Amniotic stem cell (primary cell): ENCODE measurements around the gene SLC39A8.
A peak's percentile ranks its signal among the peaks of the same experiment; 100 is the strongest.
"Not testable (repeated sequence)": the region's sequence is repeated elsewhere in the genome, so short reads cannot be mapped to it uniquely, and the experiment has no call there.

ENCODE experiments used
- DNase-seq: peaks from one replicate; lab custom pipeline; 2025; lab: John Stamatoyannopoulos, UW

Gene SLC39A8

DNA sequence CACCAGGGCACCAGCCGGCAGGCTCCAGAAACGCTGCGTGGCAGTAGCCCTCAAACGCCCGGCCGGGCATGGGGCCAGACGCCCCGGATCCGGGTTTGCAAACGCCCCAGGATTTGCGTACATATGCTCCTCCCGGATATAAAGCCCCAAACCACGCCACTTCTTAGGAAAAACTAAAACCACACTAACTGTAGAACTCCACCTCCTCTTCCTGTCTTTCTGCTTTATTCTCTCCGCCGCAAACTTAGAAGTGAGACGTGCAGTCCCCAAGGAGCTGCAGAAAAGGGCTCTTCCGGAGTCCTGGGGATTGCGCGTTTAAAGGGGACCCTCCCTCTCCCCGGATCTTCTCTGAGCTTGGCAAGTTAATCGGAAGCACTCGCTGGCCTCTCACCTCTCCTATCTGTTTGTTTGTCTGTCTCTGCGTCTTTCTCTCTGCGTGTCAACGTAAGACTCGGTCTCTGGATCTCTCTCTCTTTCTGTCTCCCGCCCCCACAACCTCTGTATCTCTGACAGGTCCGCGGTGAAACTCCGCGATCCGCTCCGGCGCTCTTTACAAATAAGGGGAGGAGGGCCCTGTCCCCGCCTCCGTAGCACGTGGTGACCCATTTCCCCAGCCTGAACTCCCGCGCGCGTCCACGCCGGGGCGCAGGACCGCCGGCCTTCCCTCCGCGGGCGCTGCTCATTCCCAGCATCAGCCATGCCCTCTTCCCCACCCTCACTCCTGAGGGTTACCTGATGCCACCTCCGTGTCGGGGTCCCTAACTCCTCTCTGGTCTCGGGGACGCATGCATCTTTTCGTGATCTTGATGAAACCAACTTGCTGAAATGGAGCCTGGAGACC lies at the start of gene SLC39A8:
TSS of gene SLC39A8 (minus strand) at position 529 of the 841 bp plus-strand sequence. CDS start 820 bp downstream, outside the sequence.
- DNase-seq = peak; percentile 84

DNA sequence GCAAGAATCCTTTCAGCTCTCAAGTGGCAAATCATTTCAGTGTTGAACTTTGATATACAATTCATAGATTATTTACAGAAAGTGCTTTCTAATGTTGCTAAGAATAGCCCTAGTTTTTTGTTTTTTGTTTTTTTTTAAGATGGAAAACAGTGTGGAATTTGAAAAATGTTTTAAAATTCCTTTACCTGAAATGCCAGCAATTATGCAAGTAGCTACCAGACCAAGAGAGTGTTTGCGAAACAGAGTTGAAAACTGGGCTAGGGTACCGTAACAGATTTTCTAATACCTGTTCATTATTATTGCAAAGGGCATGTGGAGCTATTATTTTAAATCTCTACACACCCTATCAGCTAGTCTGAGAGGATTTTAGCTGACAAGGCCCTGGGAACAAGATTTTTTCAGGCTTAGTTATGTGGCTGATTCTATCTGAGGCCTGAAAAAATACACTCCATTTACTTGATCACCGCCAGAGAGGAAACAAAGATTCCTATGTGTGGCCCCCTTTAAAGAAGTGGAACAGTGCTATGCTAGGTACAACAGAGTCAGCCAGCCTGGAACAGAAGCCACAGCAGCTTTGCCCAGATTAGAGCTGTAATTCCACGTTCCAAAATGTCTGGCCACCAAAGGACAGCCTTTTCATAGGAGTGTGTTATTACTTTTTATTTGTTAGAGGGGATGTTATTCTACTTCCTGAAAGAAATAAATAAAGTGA lies 46.9 kb upstream of the SLC39A8 start:
- no peak for DNase-seq

DNA sequence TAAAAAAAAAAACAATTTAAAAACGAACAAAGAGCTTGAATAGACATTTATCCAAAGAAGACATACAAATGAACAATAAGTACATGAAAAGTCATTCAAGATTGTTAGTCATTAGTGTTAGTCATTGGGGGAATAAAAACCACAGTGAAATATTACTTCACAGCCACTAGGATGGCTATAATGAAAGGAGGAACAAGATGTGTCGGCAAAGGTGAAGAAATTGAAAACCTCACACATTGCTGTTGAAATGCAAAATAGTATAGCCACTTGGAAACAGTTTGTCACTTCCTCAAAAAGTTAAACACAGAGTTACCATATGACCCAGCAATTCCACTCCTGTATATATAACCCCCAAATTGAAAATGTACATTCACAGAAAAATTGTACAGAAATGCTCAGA lies 45.2 kb upstream of the SLC39A8 start:
- DNase-seq = no peak

DNA sequence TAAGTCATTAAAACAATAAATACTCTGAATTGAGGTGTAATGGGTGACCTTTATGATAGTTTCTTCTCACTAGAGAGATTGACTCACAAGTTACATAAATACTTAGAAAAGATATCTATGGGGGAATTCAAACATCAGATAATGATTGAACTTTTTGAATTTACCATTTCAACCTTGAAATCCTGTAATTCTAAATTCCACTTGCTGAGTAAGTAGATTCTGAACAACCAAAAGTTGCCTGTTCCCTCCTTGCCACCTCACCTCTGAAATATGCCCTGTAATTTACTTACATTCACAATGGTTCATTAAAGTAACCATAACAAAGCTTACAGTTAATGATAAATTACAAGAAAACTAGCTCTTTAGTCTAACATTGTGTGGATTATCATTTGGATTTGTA lies 43.3 kb upstream of the SLC39A8 start:
- DNase-seq = no peak

DNA sequence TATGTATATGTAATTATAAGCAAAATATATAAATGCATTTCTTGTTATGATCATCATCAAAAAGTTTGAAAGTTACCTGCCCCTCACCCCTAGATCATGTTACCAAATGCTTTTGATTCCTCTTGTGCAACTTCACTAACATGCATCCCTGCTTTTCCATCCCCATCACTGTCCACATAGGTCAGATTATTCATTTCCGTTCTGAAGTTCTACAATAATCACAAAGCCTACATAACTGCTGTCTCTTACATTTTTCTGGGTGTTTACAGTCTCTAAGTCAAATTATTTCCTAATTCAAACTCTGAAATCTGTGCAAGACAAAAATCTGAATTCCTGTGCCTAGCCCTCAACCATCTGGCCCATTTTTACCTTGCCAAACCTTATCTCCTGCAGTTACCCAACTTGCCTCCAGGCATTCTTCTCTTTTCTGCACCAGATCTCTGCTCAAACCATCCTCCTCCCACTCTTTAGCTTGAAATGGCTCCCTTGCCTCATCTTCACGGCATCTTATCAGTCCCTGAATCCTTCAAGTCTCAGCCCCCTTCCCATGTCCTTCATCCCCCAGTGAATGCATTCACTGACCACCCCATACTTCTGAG lies 42.4 kb upstream of the SLC39A8 start:
- DNase-seq = no peak

DNA sequence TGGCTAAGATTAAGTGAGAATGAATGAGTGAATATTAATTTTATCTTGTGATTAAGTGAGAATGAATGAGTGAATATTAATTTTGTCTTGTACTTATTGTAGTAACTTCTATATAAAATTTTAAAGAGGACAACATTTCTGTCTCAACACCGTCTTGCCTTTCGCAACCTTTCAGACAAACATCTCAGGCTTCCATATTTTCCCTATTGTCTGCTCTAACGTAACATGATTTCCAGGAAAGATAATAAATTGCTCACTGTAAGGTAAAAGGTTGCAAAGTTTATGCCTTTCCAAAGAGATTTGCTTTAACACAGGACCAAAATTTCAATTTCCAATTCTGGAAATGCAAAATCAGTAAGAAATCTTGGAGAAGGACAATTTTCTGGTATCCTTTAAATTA lies 41.7 kb upstream of the SLC39A8 start:
- no peak for DNase-seq

DNA sequence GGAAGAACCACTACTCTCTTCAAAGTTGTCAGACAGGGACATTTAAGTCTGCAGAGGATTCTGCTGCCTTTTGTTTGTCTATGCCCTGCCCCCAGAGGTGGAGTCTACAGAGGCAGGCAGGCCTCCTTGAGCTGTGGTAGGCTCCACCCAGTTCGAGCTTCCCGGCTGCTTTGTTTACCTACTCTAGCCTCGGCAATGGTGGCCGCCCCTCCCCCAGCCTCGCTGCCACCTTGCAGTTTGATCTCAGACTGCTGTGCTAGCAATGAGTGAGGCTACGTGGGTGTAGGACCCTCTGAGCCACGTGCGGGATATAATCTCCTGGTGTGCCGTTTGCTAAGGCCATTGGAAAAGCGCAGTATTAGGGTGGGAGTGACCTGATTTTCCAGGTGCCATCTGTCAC lies 35.0 kb upstream of the SLC39A8 start:
- DNase-seq = not testable (repeated sequence)

DNA sequence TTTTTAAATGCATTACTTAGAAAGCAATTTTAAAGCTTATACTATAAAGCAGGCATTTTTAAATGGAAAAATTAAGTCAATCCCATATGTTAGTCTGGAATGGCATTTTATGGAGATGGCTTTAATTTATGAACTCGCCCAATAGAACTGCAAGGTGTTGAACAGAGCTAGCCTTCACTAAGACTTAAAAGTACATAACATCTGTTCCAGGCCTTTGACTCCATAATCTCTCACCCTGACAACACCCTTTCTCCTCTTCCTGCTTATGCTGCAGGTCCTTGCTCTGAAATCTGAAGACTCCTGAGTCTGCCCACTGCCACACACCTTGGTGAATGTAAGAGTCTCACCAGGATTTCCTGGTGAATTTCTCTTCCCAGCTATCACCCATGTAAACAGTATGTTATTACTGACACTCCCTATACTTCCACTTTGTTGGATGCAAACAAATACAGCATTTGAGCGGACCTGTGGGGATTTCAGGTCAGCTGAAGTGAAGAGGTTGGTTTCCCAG lies 17.7 kb upstream of the SLC39A8 start:
- DNase-seq = no peak

DNA sequence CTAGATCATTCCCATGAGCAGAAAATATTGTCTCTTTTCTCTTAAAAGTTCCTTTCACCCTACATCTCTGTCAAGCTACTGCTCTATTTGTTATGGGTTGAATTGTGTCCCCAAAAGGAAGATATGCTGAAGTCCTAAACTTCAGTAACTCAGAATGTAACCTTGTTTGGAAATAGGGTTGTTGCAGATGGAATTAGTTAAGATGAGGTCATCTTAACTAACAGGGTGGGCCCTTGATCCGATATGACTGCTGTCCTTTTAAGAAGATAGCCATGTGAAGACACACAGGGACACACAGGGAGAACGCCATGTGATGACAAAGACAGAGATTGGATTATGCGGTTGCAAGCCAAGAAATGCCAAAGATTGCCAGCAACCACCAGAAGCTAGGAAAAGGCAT lies 12.8 kb upstream of the SLC39A8 start:
- DNase-seq = no peak

DNA sequence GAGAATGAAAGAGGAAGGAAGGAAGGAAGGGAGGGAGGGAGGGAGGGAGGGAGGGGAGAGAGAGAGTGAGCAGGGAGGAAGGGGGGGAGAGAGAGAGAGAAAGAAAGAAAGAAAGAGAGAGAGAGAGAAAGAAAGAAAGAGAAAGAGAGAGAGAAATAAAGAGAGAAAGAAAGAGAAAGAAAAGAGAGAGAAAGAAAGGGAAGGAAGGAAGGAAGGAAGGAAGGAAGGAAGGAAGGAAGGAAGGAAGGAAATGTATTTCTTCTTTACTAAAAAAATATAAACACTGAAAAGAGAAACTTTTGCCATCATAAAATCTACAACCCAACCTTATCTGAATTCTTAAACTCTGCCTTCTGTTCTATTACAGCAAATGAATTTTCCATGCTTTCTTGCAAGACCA lies 12.4 kb upstream of the SLC39A8 start:
- DNase-seq = not testable (repeated sequence)

DNA sequence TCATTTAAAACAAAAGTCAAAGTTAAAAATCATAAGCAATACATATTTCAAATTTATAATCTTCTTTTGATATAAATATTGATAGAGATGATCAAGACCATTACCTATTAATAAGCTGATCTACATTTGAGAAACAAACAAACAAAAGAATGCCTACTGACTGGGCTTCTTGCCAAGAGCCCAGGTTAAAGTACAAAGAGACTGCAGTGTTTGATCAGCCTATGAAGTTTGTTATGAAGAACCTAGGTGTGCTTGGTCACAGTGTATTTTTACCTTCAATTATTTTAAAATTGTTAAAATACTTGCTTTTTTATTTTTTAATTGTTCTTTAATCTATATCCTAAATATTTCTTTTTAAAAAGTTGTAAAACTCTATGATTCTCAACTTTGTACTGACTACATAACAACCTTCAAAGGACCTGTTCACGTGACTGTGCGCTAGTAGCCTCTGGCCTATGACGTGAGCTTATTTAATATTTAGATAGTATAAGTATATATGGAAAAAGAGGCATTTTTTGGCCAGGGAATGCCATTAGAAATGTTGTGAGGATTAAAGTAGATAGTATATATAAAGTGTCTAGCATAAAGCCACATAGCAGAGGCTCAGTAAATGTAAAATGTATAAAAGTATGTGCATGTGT lies 11.4 kb upstream of the SLC39A8 start:
- DNase-seq = no peak

DNA sequence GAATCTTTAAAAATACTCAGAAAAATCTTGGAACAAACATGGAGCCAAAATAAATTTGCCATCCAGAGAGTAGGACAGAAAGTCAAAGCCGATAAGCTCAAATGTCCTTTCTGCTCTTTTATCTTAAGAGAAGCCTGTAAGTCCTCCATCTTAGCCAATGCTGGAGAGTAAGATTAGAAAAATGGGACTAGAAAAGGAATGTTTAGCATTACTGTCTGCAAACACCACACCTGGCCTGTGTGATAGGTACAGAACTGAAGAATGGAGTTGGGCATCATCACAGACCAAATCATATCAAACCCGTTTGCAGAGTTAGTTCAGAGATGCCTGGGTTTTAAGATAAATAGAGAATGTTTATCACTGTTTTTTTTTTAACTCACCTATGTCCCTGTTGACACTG lies 10.5 kb upstream of the SLC39A8 start:
- DNase-seq = no peak

DNA sequence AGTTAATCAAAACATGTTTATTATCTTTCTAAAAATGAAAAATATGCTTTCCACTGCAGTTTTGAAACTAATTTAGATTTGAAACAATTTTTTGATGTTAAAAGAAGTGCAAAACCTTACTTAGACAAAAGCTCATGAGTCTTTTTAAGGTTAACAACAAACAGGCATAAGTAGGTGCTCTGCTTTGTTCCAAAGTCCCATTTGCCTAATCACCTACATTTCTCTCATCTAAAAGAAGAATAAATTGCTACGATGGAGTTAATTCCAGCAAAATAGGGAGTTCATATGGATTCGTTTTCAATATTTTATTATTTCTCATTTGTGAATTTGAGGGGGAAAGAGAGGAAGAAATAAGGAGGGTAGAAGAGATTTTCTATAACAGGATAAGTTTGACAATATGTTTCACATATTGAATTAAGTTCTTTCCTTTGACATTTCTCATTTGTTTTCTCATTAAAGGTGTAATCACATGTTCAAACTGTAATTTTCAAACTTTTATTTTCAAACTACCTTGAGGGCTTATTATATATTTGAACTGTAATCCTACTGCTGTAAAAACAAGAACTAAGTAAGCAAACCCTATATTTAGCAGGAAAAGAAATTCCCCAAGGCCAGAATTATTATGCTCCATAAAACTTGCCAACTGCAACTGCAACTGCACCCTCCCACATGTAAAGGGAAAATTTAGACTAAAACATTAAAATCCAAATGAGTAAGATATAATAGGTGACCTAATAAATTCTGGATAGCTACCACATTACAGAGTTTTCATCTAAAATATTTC lies 9.6 kb upstream of the SLC39A8 start:
- no peak for DNase-seq

DNA sequence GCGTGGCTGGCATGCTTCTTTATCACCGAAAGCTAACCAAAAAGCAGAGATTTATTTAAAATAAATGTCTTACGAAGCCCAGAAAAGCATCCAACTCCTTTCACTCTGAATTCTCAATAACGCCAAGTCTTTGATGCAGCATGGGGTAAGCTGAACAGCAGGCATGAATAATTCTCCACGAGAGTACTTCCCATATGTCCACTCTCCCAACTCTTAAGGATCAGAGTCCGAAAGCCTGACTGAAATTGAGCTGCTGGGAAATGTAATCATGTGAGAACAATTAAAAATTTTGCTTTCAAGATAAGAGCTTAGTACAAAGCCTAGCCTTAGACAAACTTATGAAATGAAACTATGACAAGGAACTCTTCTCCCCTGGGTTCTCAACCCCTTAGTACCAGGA lies 7.5 kb upstream of the SLC39A8 start:
- no peak for DNase-seq

DNA sequence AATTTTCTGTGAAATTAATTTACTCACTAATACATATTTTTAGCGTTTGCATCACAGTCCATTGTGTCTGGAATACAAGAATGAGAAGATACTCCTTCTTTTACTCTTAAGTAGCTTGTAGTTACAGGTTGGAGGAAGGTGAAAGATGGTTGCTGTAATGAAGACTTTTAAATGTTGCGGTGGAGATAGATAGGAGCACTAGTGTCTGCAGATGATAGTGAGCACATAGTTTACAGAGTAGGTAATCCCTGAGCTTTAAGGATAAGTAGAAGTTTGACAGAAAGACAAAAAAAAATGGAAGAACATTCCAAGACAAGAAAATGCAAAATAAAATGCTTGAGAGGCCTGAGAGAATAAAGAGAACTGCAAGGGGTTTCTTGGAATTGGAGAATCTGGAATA lies 5.4 kb upstream of the SLC39A8 start:
- no peak for DNase-seq

DNA sequence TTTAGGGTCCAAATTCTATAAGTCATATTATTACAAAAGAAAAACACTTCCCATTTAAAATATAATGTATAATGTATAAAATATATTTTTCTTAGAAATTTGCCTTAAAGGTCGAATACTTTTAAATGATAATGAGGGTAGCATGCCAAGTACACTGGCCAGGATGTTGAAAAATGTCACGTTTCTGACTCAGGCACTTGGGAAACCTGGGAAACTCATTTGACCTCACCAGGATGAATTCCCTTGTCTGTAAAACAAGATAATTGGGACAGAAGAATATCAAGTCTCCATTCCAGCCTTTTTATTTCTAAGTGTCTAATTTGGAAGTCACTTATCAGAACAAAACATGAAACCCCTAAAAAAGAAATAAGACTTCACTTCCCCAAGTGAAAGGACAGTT lies 3.4 kb upstream of the SLC39A8 start:
- no peak for DNase-seq

DNA sequence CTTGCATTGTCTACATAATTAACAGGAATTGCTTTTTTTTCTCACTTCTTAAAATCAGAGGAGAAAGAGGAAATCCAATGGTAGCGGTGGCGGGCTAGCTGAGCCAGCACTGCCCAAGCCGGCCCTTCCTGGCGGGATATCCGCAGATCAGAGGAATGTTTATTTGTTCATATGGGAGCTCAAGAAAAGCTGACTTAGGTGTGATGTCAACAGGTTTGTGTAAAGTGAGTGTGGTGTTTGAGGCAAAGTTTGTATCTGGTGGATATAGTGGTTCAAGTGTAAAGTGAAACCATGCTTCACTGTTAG lies 466 bp upstream of the SLC39A8 start:
- DNase-seq = no peak

DNA sequence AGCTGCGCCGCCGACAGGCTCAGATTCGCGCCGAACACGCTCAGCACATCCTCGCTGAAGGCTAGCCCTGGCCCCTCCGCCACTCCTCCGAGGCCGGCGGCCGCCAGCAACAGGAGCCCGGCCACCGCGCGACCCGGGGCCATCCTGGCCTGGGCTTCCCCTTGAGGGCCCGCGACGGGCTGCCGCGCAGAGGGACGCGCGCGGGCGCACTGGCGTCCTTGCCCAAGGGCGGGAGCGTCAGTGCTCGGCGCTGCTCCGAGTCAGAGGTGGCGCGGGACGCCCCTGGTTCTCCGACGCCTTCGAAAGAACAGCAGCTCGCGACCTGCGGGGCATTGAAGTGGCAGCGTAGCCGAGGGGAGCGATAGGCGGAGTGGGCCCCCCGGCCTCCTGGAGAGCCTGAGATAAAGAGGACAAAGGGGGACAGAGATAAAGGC lies 745 bp downstream of the SLC39A8 start:
- no peak for DNase-seq

DNA sequence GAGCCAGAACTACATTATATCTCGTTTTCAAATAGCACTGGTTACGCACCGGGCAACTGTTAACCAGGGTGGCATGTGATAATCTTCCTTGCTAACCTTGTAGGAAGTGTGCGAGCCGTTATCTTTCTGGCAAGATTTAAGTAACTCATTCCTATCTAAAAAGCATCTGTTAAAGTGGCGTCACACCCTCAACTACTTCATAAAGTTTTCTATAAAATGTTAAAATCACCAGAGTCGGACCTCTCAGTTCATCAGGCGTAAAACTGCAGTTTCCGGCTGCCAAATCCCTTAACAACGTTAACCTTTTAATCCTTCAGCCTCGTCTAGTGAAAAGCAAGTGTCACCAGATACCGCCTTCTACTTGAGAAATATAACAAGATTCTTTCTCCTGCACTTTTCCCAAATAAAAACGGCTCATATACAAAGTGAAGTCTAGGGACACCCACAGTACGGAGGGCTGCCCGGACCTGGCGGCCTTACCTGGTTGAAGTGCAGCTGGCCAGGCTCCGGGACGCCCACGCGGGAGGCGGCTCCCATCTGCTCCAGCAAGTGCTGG lies 1.2 kb downstream of the SLC39A8 start:
- no peak for DNase-seq

DNA sequence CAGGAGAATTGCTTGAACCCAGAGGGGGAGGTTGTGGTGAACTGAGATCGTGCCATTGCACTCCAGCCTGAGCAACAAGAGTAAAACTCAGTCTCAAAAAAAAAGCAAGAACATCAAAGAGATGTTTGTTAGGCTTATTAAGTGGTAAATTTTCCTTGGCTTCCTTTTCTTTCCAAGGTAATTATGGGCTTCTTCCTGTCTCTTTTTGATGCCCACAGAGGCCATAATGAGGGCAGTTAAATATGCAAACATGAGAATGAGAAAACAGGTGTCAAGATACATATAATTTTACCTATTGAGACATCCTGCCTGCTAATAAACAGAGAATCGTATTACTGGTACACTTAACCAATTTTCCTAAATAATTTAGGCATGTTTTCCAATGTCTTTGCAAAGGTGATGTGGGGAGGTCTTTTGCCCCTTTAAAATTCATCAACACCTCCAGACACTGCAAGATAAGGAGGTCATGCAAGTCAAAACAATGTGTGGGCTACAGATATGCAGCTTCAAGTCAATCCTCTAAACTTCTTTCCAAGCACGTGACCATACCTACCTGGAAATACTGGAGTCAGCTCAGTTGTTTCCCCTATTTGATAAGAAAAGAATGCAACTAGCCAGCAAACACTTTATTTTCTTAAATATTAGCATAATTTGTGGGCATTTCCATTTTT lies 2.7 kb downstream of the SLC39A8 start:
- no peak for DNase-seq

DNA sequence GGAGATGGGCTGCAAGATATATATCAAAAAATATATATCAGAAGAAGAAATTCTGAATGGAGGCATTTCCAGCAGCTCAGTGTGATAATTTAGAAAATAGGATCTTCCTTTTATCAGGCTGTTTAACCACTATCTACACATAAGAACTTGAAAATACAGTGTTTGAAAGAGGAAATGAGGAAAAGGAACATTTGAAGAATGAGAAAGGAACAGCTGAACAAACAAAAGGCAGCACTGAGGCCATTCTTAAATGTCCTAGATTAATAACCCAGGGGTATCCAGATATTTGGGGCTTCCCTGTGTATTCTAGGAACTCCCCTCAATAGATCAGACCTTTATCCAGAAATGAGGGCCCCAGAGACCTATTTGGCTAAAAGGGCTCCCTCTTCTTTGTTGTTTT lies 4.1 kb downstream of the SLC39A8 start:
- DNase-seq = no peak
